Bone marrow (tissue), 2 donors: ENCODE measurements around the gene BUB3.

Experiments
- DNase-seq, 2 donors: peaks; one replicate each; lab custom pipeline; 2025; lab: John Stamatoyannopoulos, UW

Gene BUB3

DNA sequence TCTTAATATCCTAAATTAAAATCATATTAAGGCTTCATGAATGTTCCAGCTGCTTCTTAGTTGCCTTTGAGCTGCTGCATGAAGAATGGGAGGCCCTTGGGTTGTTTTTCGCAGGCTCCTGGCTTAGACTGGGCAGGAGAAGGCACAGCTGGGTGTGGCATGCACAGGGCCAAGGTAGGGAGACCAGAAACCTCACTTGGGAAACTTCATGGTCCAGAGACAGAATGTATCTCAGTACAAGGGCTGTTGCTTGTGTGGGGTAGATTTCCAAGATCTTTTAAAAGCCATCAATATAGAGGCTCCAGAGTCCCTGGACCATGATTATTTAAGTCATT, 49.9 kb downstream of the BUB3 start:
- no peak for DNase-seq

DNA sequence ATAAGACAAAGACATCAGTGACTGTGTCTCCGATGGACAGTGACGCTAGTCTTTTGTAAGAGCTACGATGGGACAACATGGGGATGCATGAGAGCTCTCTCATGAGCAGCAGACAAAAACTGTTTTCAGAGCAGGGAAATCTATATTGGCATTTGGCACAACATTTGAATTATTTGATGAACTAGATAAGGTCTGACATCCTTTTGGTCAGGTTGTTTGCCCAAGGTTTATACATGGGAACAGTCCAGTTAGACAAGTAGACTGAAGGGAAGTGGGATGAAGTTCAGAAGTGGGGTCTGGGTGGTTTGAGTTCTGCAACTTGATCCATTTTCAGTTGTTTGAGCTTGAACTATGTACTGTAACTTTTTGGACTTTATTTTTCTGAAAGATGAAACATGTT, 50.8 kb downstream of the BUB3 start:
- no peak for DNase-seq

DNA sequence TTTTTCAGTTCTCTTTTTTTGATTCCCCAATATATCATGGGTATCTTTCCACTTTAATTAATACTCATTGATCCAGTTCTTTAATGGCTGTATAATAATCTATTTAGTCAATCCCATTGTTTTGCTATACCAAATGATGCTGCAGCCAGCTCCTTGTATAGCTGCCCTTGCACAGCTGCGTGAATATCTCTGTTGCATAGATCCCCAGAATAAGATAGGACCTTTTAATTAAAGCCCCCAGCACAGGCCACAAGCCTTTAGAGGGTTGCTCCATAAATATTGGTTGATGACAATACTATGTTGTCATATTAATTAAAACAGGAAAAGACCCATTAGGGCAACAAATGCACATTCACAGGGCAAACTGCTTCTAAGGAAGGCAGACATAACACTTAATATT, 57.9 kb downstream of the BUB3 start:
- no peak for DNase-seq

DNA sequence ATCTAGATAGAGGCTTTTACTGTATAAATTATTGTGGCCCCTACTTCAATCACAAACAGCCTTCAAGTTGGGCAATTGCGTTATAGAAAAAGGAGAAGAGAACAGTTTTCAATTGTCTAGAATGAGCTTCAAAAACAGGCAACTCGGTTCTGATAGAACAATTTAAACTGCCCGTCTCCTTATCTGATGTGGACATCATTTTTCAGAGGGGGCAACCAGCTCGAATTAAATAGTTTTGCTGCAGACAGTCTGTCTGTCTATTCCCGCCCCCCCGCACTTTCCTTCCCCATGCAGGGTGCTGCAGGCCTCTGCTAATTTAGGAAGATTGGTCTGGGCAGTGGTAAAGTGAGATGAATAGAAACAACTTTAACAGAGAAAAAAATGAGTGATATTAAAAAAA, 58.4 kb downstream of the BUB3 start:
- DNase-seq: no peak

DNA sequence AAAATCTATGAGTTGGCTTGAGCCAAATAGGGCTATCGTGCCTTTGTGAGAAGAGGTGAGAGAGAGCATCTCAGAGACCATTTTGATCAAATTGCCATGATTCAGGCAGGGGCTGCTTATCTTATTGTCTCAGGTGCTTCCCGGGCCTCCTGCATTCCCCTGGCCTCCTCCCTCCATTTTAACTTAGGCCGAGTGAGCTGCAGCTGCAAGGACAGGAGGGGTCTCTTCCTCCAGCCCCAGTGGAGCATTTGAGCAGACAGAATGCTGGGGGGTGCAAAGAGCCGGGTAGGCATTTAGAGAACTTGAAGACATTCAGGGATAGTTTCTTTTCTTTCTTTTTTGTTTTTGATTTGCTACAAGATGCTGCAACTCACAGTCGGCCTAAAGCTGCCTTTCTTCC, 59.0 kb downstream of the BUB3 start:
- DNase-seq: no peak
